GM12878 (cell line): ENCODE data around the gene OSGIN1.

ENCODE experiments used
- MEF2A ChIP-seq: IDR thresholded peaks from 2 replicates; pipeline ENCODE4 v1.6.1; 2011; ENCODE audit warnings: low read depth, mild to moderate bottlenecking, low read length, moderate library complexity; ENCODE audit not compliant: insufficient read depth
- TF ChIP-seq, protein P1 (sequence below), 3 experiments: IDR thresholded peaks in 2 of 3; conservative IDR thresholded peaks in 1 of 3; 2 replicates each; pipeline ENCODE4 v1.5.1; 2011; ENCODE audit warnings: low read depth in 3 of 3, low read length in 3 of 3, mild to moderate bottlenecking in 3 of 3, control low read depth in 2 of 3, moderate library complexity in 2 of 3, inconsistent platforms in 1 of 3, mixed read lengths in 1 of 3; ENCODE audit not compliant: control insufficient read depth in 2 of 3, insufficient read depth in 1 of 3; ENCODE audit errors: extremely low read depth in 1 of 3

DNA sequence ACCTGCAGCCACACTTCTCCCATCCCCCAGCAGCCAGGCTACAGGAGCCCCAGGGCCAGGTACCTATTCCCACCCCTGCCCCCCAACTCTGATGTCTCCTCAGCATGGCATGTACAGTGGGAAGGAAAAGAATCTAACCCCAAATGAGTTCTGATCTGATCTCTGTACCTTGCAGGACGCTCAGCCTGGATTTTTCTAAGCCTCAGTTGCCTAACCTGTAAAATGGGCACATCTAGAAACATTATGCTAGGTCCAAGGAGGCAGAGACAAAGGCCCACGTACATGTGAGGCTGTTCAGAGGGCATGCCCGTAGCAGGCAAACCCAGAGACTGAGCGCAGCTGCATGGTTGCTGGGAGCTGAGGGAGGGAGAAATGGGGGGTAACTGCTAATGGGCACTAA is 54.5 kb downstream of the OSGIN1 start:
- TF ChIP-seq MEF2A = no peak
- TF ChIP-seq, protein P1, sequence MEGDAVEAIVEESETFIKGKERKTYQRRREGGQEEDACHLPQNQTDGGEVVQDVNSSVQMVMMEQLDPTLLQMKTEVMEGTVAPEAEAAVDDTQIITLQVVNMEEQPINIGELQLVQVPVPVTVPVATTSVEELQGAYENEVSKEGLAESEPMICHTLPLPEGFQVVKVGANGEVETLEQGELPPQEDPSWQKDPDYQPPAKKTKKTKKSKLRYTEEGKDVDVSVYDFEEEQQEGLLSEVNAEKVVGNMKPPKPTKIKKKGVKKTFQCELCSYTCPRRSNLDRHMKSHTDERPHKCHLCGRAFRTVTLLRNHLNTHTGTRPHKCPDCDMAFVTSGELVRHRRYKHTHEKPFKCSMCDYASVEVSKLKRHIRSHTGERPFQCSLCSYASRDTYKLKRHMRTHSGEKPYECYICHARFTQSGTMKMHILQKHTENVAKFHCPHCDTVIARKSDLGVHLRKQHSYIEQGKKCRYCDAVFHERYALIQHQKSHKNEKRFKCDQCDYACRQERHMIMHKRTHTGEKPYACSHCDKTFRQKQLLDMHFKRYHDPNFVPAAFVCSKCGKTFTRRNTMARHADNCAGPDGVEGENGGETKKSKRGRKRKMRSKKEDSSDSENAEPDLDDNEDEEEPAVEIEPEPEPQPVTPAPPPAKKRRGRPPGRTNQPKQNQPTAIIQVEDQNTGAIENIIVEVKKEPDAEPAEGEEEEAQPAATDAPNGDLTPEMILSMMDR (IDR thresholded peaks at IDR 0.05 in 2 of 3, conservative IDR thresholded peaks at IDR 0.05 in 1 of 3; ENCODE audit: control insufficient read depth in 2 of 3, extremely low read depth in 1 of 3, insufficient read depth in 1 of 3, low read depth in 3 of 3, low read length in 3 of 3) = no peak
